ENCODE data around the gene TUBA3D. TPM values are rescaled to one million over a fixed set of nuclear protein-coding genes. Genes with fewer than 3 reads are reported as not detected.
A peak's percentile ranks its signal among the peaks of the same experiment; 100 is the strongest.
"Not testable (repeated sequence)": the region's sequence is repeated elsewhere in the genome, so short reads cannot be mapped to it uniquely, and the experiment has no call there.

Gene TUBA3D
- total RNA-seq, 1 experiment from 2014 or later, result not detected

GRCh38 chr2:131528981-131529863 lies 53.3 kb downstream of the TUBA3D start:
- H3K4me1 ChIP-seq (replicated peaks); H3K4me3 ChIP-seq; H3K9me3 ChIP-seq (replicated peaks); H3K36me3 ChIP-seq; H3K27ac ChIP-seq; H3K27me3 ChIP-seq (replicated peaks): not testable (repeated sequence)
- DNase-seq (ENCODE audit: low read depth in 1 of 2, low spot score in 2 of 2), result peak in 1 of 2 experiments; percentile 39

GRCh38 chr2:131529864-131530445 lies 54.0 kb downstream of the TUBA3D start:
- not testable (repeated sequence) for H3K27ac ChIP-seq; H3K27me3 ChIP-seq (replicated peaks); H3K4me1 ChIP-seq (replicated peaks); H3K4me3 ChIP-seq; H3K36me3 ChIP-seq; H3K9me3 ChIP-seq (replicated peaks)
- DNase-seq (ENCODE audit: low read depth in 1 of 2, low spot score in 2 of 2), result peak in 1 of 2 experiments; percentile 9

- not testable (repeated sequence) for H3K9me3 ChIP-seq (replicated peaks); H3K4me3 ChIP-seq; H3K36me3 ChIP-seq; H3K27ac ChIP-seq; H3K27me3 ChIP-seq (replicated peaks); H3K4me1 ChIP-seq (replicated peaks)
- DNase-seq (ENCODE audit: low read depth in 1 of 2, low spot score in 2 of 2), result peak in 1 of 2 experiments; percentile 39
Observed at GRCh38 chr2:131530626-131531344, 54.9 kb downstream of the TUBA3D start.

DNA sequence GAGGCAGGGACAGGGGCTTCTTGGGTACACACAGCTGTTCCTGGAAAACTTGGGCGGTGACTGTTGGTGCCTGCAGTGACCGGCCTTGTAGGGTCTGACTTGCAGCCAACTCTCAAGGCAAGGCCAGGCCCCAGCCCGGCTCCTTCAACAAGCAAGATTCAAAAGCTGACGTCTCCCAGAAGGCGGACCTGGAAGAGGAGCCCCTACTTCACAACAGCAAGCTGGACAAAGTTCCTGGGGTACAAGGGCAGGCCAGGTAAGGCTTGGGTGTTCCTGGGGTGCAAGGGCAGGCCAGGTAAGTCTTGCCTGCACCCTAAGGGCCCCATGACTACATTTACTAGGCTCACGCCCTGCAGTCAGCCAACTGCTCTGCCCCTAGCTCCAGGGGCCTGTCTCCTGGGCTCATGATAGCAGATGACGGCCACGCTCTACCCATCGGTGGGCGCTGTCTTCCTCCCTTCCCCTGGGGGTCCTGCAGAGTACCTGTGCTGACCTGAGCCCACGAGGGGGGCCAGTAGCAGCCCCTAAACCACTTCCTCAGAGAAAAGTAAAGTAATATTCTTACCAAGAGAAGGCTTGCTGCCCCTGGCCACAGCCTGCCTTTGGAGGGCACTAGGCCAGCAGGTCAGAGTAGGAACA lies 55.7 kb downstream of the TUBA3D start:
- not testable (repeated sequence) for DNase-seq (ENCODE audit: low read depth in 1 of 2, low spot score in 2 of 2); H3K27ac ChIP-seq; H3K4me1 ChIP-seq (replicated peaks); H3K4me3 ChIP-seq; H3K9me3 ChIP-seq (replicated peaks); H3K27me3 ChIP-seq (replicated peaks); H3K36me3 ChIP-seq

Other genes starting within 250 kb of the TUBA3D start
- 0.03 TPM in 1 of 2 replicates, not detected in the other for gene RAB6D, start 112.0 kb upstream of the TUBA3D start, total RNA-seq (2014; rRNA removed; shearing (Covaris generic))
- gene MZT2A, start 16.3 kb downstream of the TUBA3D start, total RNA-seq (2014; rRNA removed; shearing (Covaris generic)), result 52.5 and 148 TPM in 2 replicates
- 0.63 and 4.3 TPM in 2 replicates for gene CCDC74A, start 51.8 kb downstream of the TUBA3D start, total RNA-seq (2014; rRNA removed; shearing (Covaris generic))

All from SJSA1 (cell line).